Small intestine (tissue), 7 donors: ENCODE results near the gene CHMP1B. TPM values are rescaled to one million over a fixed set of nuclear protein-coding genes. Genes with fewer than 3 reads are reported as not detected.
"Not testable (repeated sequence)": the region's sequence is repeated elsewhere in the genome, so short reads cannot be mapped to it uniquely, and the experiment has no call there.

Experiments
- DNase-seq, 2 donors: peaks; one replicate each; pipeline versions ENCODE4 v3.0.0 to v3.0.0-alpha.2; 2013
- FAIRE-seq: peaks from 2 replicates; lab custom pipeline; 2012; peaks lifted over from hg19 to GRCh38; lab: Jason Lieb, UNC
- H3K27ac ChIP-seq, 3 donors: one replicate each; pipeline ENCODE4 v1.5.1; 2013; ENCODE audit warnings: low read length in 2 of 3, mild to moderate bottlenecking in 2 of 3, control low read depth in 1 of 3, inconsistent platforms in 1 of 3, low read depth in 1 of 3, moderate library complexity in 1 of 3
- H3K27me3 ChIP-seq, 3 donors: one replicate each; pipeline ENCODE4 v1.6.1; 2013; ENCODE audit warnings: low read length in 3 of 3, inconsistent platforms in 1 of 3; ENCODE audit not compliant: control insufficient read depth in 3 of 3, insufficient read depth in 3 of 3
- H3K36me3 ChIP-seq, 3 donors: one replicate each; pipeline ENCODE4 v1.6.1; 2013; ENCODE audit warnings: low read length in 3 of 3, inconsistent platforms in 1 of 3, low read depth in 1 of 3, mild to moderate bottlenecking in 1 of 3, moderate library complexity in 1 of 3; ENCODE audit not compliant: control insufficient read depth in 3 of 3, insufficient read depth in 2 of 3
- H3K4me1 ChIP-seq, 3 donors: one replicate each; pipeline ENCODE4 v1.6.1; 2013; ENCODE audit warnings: low read length in 2 of 3, inconsistent platforms in 1 of 3, low read depth in 1 of 3, mild to moderate bottlenecking in 1 of 3, moderate library complexity in 1 of 3; ENCODE audit not compliant: control insufficient read depth in 3 of 3, insufficient read depth in 2 of 3
- H3K4me3 ChIP-seq, 3 donors: one replicate each; pipeline ENCODE4 v1.5.1; 2013; ENCODE audit warnings: low read length in 3 of 3, control low read depth in 1 of 3, inconsistent platforms in 1 of 3, low read depth in 1 of 3, mild to moderate bottlenecking in 1 of 3, moderate library complexity in 1 of 3
- H3K9me3 ChIP-seq, 2 donors: one replicate each; pipeline ENCODE4 v1.6.1; 2013; ENCODE audit warnings: low read depth in 1 of 2, low read length in 1 of 2; ENCODE audit not compliant: control insufficient read depth in 2 of 2, insufficient read depth in 1 of 2
- WGBS, 3 donors: extraction: QIAGEN DNeasy Blood & Tissue Kit; methylation state at CpG; one replicate each; pipeline ENCODE4 v1.1.7; 2013; 5-methylcytosine and 5-hydroxymethylcytosine counted together
- polyA plus RNA-seq, 4 donors: library from polyadenylated mRNA; stranded (reverse) in 3 of 4; unstranded in 1 of 4; fragments of 200-250 nt in 3 of 4; fragments of 120-200 nt in 1 of 4; gene quantifications; one replicate each; pipeline versions ENCODE4 v1.2.1 to v1.2.3, GENCODE V29; 2013
- donor health status: healthy with polysubstance abuse.
- donor health status: control.
- donor health status: control.
- donor health status: Bipolar disorder and iron deficiency.
- donor health status: healthy.

CHMP1B gene
- polyA plus RNA-seq, 4 donors: 38.1 to 71.3 (median 60.8) TPM

DNA sequence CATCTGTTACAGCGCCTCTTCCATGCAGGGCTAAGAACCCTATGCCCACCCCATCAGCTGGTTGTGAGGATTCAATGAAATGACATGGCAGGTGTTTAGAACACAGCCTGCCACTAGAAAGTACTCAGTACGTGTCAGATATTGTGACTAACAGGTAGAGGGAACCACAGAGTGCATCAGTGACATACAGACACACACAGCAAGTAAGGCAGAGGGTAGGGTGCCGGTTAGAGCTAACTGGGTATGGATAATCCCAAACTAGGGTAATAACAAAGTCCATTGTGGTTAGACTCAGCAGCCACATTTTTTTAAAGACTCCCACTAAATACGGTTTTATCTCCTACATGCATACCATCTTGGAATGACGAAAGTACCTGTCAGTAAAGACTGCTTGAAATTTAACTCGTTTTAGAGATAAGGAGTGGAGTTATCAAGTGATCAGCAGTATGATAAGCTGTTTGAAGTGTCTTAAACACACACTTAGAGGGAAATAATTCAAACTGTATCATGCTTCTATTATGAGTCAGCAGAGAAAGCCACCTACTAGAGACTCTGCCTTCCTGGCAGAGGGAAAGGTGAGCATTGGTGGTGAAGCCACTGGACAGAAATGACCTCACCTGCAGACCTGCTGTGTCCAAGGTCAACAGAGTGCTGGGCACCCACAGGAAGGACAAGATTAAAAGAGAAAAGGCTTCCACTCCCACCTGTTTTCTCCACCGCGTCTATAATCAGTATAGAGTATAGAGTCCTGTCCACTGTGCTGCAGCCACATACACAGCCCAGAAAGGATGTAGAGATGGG, 36.3 kb downstream of the CHMP1B start:
- H3K27me3 ChIP-seq: no peaks in the 10 kb centered on the region
- DNase-seq (peak in 1 of 2 donors; percentile 50), FAIRE-seq (no peak)
- H3K4me1 ChIP-seq: peaks cover 0 to 7% (median 0%) of the 10 kb centered on the region in 3 donors
- H3K36me3 ChIP-seq: peaks cover 3 to 36% (median 6%) of the 10 kb centered on the region in 3 donors
- H3K27ac ChIP-seq: peak overlapping the region in 1 of 3 donors; percentile 18
- H3K9me3 ChIP-seq: no peaks in the 10 kb centered on the region
- WGBS, 3 donors: 65 to 73% (median 69%) methylated on average over 8 of the region's 8 CpGs
- H3K4me3 ChIP-seq: no peak overlapping the region

DNA sequence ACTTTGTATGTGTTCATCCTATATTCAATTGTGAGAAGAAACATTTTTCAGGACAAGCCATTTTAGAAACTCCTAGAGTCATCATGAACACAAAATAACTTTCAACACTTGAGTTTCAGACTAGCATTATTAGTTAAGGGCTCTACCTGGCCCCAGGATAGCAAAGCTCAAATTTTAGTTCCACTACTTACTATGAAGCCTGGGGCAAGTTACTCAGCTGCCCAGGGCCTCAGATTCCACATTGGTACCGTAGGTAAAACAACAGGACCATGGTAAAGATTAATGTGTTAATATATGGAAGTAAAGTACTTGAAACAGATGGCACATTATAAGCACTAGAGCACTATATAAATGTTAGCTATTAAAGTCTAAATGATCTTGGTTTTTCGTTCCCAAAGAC, 37.5 kb downstream of the CHMP1B start:
- no peak for DNase-seq
- Histone ChIP-seq H3K27me3 (no peaks in the 10 kb centered on the region), H3K4me1 (peaks cover 0 to 7% (median 0%) of the 10 kb centered on the region in 3 donors), H3K27ac (no peak overlapping the region), H3K36me3 (peaks cover 3 to 38% (median 9%) of the 10 kb centered on the region in 3 donors), H3K9me3 (no peaks in the 10 kb centered on the region), H3K4me3 (no peak overlapping the region)
- no peak for FAIRE-seq
- 91 to 93% (median 93%) methylated on average over 2 of the region's 2 CpGs for WGBS, 3 donors

DNA sequence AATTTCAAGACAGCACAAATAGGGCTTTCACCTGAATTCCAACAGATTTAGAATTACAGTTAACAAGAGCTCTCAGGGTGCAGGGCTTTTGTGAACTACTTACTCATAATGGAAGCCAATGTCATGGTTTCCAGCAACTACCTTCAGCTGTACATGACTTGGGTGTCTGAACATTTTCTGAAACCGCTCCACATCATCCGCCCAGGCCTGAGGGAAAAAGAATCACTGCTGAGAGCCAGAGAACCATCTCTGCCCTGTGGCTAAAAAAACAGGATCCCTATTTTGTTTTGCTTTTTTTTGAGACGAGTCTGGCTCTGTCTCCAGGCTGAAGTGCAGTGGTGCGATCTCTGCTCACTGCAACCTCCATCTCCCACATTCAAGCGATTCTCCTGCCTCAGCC, 38.1 kb downstream of the CHMP1B start:
- no peak overlapping the region for H3K4me3 ChIP-seq
- DNase-seq: no peak
- H3K27ac ChIP-seq: no peak overlapping the region
- no peak for FAIRE-seq
- 97% methylated on average over 5 of the region's 5 CpGs for WGBS, 3 donors
- H3K27me3 ChIP-seq: no peaks in the 10 kb centered on the region
- H3K36me3 ChIP-seq: peaks cover 3 to 35% (median 11%) of the 10 kb centered on the region in 3 donors
- no peaks in the 10 kb centered on the region for H3K9me3 ChIP-seq
- peaks cover 0 to 7% (median 0%) of the 10 kb centered on the region in 3 donors for H3K4me1 ChIP-seq

DNA sequence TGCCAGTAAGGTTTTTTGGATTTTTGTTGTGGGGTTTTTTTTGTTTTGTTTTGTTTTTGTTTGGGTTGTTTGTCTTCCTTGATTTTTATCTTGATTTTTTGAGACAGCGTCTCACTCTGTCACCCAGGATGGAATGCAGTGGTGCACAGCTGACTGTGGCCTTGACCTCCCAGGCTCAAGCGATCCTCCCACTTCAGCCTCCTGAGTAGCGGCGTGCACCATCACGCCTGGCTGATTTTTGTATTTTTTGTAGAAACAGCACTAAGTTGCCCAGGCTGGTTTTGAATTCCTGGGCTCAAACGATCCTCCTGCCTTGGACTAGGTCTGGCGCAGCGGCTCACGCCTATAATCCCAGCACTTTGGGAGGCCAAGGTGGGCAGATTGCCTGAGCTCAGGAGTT, 40.5 kb downstream of the CHMP1B start:
- no peak overlapping the region for H3K4me3 ChIP-seq
- H3K36me3 ChIP-seq: peaks cover 6 to 37% (median 11%) of the 10 kb centered on the region in 3 donors
- no peaks in the 10 kb centered on the region for H3K27me3 ChIP-seq
- no peak overlapping the region for H3K27ac ChIP-seq
- no peak for DNase-seq
- no peaks in the 10 kb centered on the region for H3K9me3 ChIP-seq
- peaks cover 0 to 4% (median 0%) of the 10 kb centered on the region in 3 donors for H3K4me1 ChIP-seq
- FAIRE-seq: no peak
- 94 to 95% (median 95%) methylated on average over 9 of the region's 9 CpGs for WGBS, 3 donors

DNA sequence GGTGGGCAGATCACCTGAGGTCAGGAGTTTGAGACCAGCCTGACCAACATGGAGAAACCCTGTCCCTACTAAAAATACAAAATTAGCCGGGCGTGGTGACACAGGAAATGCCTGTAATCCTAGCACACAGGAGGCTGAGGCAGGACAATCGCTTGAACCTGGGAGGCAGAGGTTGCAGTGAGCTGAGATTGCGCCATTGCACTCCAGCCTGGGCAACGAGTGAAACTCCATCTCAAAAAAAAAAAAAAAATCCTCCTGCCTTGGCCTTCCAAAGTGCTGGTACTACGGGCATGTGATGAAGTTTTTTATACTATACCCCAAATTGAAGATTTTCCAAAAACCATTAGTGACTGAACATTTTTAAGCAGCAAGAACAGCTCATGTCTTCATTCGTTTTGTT, 41.2 kb downstream of the CHMP1B start:
- 87 to 90% (median 90%) methylated on average over 7 of the region's 7 CpGs for WGBS, 3 donors
- not testable (repeated sequence) for H3K4me3 ChIP-seq

DNA sequence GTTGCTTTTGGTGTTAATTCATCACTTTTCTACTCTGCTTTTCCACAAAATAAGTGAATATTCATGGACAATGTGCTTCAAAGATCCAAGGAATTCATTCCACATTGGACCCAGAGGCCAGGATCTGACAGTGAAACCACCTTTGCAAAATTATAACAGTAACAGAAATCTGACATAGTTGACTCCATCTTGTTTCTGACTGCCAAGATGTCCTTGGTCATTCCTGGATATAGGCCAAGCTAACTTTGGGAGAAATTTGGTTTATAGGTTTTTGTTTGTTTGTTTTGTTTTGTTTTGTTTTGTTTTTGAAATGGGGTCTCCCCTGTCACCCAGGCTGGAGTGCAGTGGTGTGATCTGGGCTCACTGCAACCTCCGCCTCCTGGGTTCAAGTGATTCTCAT, 46.6 kb downstream of the CHMP1B start:
- no peak overlapping the region for H3K27ac ChIP-seq
- no peaks in the 10 kb centered on the region for H3K9me3 ChIP-seq
- WGBS, 3 donors: 93 to 100% (median 100%) methylated on average over 1 of the region's 1 CpG
- no peaks in the 10 kb centered on the region for H3K27me3 ChIP-seq
- H3K36me3 ChIP-seq: peaks cover 3 to 34% (median 10%) of the 10 kb centered on the region in 3 donors
- no peak for FAIRE-seq
- H3K4me3 ChIP-seq: no peak overlapping the region
- no peaks in the 10 kb centered on the region for H3K4me1 ChIP-seq
- DNase-seq: no peak

More for the DNA sequence above, 41.2 kb downstream of the CHMP1B start:
- peaks cover 6 to 37% (median 11%) of the 10 kb centered on the region in 3 donors for H3K36me3 ChIP-seq
- not testable (repeated sequence) for FAIRE-seq, H3K27me3 ChIP-seq, H3K9me3 ChIP-seq, H3K27ac ChIP-seq, H3K4me1 ChIP-seq, DNase-seq

DNA sequence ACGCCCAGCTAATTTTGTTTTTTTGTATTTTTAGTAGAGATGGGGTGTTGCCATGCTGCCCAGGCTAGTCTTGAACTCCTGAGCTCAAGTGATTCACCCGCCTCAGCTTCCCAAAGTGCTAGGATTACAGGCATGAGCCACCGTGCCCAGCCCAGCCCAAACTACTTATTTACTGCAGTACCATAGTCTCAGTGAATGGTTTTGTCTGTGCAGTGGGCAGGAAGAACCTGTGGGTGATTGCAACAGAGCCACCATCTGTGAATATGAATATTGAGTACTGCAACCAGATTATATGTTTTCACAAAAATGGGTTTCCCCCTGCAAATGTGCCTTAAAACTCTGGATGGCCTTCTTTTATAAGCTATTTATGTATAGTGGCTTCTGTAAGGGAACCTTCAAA, 47.9 kb downstream of the CHMP1B start:
- Histone ChIP-seq H3K9me3 (no peaks in the 10 kb centered on the region), H3K27me3 (no peaks in the 10 kb centered on the region), H3K4me1 (no peaks in the 10 kb centered on the region), H3K4me3 (no peak overlapping the region), H3K27ac (no peak overlapping the region), H3K36me3 (peaks cover 3 to 34% (median 6%) of the 10 kb centered on the region in 3 donors)
- FAIRE-seq (no peak), DNase-seq (no peak)
- 92 to 95% (median 95%) methylated on average over 3 of the region's 3 CpGs for WGBS, 3 donors

DNA sequence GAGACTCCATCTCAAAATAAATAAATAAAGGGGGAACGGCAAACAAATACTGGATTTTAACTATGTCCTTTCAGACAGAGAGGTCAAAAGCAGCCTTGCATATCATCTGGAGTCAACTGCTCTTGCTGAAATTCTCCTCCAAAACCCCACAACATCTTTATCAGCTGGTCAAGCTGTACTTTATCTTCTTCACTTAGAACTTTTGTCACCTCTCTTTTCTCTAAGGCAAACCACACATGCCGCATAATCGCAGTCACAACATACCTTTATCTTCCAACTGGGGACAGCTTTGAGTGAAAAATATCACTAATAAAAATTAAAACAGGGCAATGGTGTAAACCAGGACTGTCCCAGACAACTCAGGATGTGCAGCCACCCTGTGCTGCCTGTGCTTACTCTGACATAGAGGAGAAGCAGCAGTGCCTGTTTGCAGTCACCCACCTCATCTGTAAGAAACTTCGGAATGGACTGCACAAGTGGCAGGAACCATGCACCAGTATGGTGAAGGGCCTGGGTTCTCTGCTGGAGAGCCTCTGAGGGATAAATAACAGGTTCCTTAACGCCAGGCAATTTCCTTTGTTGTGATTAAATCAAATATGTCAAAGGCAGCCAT, 50.7 kb downstream of the CHMP1B start:
- WGBS, 3 donors: 85 to 90% (median 89%) methylated on average over 5 of the region's 5 CpGs
- H3K9me3 ChIP-seq: no peaks in the 10 kb centered on the region
- no peak for DNase-seq
- peaks cover 0 to 2% (median 2%) of the 10 kb centered on the region in 3 donors for H3K4me1 ChIP-seq
- H3K36me3 ChIP-seq: peaks cover 3 to 26% (median 3%) of the 10 kb centered on the region in 3 donors
- H3K27me3 ChIP-seq: no peaks in the 10 kb centered on the region
- no peak overlapping the region for H3K27ac ChIP-seq
- no peak overlapping the region for H3K4me3 ChIP-seq
- FAIRE-seq: no peak
